Measurements from ENCODE around the gene FER. TPM values are rescaled to one million over a fixed set of nuclear protein-coding genes. Genes with fewer than 3 reads are reported as not detected.

Gene FER
- total RNA-seq, 1 donor from 2014 or later: 30.7 TPM

DNA sequence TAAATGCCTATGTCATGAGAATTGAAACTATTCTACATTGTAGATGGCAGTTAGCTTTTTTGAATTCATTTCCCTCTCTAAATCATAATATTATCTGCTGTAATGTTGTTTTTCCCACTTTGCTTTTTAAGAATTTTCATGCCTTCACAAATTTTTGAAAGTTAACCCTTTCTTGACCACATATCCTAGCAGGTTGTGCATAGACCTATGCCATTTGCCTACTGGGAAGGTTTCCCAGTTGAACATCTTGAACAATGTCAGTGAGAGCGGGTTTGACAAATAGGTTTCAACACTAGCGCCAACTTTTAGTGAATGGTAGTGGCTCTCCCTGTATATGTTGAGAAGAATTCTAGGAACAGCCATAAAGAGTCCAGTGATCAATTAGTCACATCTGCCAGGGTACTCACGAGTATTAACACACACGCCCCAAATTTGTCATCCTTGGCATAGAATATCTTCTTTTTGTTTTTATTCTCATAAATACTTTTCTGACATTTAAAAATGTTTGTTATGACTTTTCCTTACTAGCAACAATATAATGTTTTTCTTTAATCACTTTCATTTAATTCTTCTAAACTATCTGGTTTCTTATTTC lies 354.5 kb downstream of the FER start:
- TF ChIP-seq, protein P1, sequence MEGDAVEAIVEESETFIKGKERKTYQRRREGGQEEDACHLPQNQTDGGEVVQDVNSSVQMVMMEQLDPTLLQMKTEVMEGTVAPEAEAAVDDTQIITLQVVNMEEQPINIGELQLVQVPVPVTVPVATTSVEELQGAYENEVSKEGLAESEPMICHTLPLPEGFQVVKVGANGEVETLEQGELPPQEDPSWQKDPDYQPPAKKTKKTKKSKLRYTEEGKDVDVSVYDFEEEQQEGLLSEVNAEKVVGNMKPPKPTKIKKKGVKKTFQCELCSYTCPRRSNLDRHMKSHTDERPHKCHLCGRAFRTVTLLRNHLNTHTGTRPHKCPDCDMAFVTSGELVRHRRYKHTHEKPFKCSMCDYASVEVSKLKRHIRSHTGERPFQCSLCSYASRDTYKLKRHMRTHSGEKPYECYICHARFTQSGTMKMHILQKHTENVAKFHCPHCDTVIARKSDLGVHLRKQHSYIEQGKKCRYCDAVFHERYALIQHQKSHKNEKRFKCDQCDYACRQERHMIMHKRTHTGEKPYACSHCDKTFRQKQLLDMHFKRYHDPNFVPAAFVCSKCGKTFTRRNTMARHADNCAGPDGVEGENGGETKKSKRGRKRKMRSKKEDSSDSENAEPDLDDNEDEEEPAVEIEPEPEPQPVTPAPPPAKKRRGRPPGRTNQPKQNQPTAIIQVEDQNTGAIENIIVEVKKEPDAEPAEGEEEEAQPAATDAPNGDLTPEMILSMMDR (IDR thresholded peaks at IDR 0.05; ENCODE audit: unreplicated experiment): no peak
- Mint-ChIP-seq H3K36me3 (ENCODE audit: low read depth, unreplicated experiment) (no peaks in the 10 kb centered on the region), H3K27me3 (ENCODE audit: unreplicated experiment) (no peaks in the 10 kb centered on the region), H3K9me3 (ENCODE audit: unreplicated experiment) (no peaks in the 10 kb centered on the region), H3K27ac (ENCODE audit: unreplicated experiment) (no peak overlapping the region), H3K4me1 (ENCODE audit: unreplicated experiment) (peaks cover 6% of the 10 kb centered on the region), H3K4me3 (ENCODE audit: unreplicated experiment) (no peak overlapping the region)
- no peak for DNase-seq (ENCODE audit: low spot score)

DNA sequence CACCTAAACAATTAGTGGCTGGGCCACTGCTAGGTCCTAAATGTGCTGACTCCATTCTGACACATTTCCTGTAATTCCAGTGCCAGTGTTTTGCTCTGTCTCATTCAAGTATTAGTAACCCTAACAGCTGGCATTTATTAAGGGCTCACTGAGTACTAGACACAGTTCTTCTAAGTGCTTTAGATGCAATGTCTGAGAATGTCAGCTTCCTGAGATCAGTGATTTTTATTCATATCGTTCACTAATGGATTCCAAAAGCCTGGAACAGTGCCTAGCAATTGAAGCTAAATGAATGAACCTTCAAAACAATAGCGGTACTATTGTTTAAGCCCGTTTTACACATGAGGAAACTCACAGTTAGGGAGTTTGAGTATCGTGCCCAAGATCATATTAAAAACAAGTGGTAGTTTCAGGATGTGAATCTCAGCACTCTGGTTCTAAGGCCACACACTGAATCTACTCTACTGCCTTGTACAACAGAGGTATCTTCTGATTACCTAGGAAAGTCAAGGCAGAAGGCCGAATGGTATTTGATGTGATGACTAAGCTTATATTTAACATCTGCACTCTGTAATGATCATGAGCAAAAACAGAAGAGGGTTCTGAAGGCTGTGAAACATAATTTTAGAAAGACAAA lies 358.1 kb downstream of the FER start:
- no peak for DNase-seq (ENCODE audit: low spot score)
- Mint-ChIP-seq H3K27me3 (ENCODE audit: unreplicated experiment) (no peaks in the 10 kb centered on the region), H3K36me3 (ENCODE audit: low read depth, unreplicated experiment) (no peaks in the 10 kb centered on the region), H3K4me3 (ENCODE audit: unreplicated experiment) (no peak overlapping the region), H3K4me1 (ENCODE audit: unreplicated experiment) (peaks cover 6% of the 10 kb centered on the region), H3K27ac (ENCODE audit: unreplicated experiment) (no peak overlapping the region), H3K9me3 (ENCODE audit: unreplicated experiment) (no peaks in the 10 kb centered on the region)
- TF ChIP-seq, protein P1 (IDR thresholded peaks at IDR 0.05; ENCODE audit: unreplicated experiment): no peak

DNA sequence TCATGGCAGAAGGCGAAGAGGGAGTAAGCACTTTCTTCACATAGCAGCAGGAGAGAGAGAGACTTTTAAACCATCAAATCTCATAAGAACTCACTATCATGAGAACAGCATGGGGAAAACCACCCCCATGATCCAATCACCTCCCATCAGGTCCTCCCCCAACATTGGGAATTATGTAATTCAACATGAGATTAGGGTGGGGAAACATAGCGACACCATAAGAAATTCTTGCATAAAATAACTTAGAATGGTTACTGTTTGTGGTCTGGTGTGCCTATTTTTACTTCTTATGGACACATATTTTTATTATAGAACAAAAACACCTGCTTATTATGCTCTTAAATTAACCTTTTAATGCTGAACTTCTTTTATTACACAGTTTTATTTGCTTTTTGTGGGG lies 364.0 kb downstream of the FER start:
- Mint-ChIP-seq H3K4me3 (ENCODE audit: unreplicated experiment) (no peak overlapping the region), H3K36me3 (ENCODE audit: low read depth, unreplicated experiment) (no peaks in the 10 kb centered on the region), H3K27ac (ENCODE audit: unreplicated experiment) (peak overlapping the region; percentile 7), H3K27me3 (ENCODE audit: unreplicated experiment) (no peaks in the 10 kb centered on the region), H3K4me1 (ENCODE audit: unreplicated experiment) (peaks cover 3% of the 10 kb centered on the region), H3K9me3 (ENCODE audit: unreplicated experiment) (no peaks in the 10 kb centered on the region)
- TF ChIP-seq, protein P1 (IDR thresholded peaks at IDR 0.05; ENCODE audit: unreplicated experiment): no peak
- no peak for DNase-seq (ENCODE audit: low spot score)

DNA sequence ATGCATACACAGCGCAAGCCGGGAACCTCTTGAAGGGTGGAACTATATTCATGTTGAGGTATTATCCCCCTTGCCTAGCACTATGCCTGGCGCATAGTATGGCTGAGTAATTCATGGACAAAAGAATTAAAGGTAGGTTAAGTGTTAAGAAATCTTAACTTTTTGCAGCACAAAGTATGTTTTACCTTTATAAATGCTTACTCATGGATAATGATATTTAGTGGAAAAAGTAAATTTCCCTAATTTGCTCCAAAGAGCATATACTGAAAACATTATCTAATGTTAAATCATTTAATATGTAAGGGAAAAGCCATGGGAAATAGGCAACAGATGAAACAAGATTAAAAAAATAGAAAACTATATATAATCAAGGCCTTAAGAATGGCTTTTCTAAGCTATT lies 365.9 kb downstream of the FER start:
- Mint-ChIP-seq H3K27me3 (ENCODE audit: unreplicated experiment) (no peaks in the 10 kb centered on the region), H3K4me1 (ENCODE audit: unreplicated experiment) (peaks cover 3% of the 10 kb centered on the region)
- TF ChIP-seq, protein P1 (IDR thresholded peaks at IDR 0.05; ENCODE audit: unreplicated experiment): no peak

DNA sequence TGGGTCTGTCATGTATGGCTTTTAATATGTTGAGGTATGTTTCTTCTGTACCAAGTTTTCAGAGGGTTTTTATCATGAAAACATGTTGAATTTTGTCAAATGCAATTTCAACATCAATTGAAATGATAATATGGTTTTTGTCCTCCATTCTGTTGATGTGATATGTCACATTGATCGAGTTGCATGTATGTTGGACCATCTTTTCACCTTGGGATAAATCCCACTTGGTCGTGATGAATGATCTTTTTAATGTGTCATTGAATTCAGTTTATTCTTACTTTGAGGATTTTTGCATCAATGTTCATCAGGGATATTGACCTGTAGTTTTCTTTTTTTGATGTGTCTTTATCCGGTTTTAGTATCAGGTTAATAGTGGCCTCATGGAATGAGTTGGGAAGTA lies 373.5 kb downstream of the FER start:
- no peaks in the 10 kb centered on the region for H3K4me1 Mint-ChIP-seq (ENCODE audit: unreplicated experiment)
- H3K27me3 Mint-ChIP-seq (ENCODE audit: unreplicated experiment): peaks cover 2% of the 10 kb centered on the region
- no peak overlapping the region for H3K27ac Mint-ChIP-seq (ENCODE audit: unreplicated experiment)
- peaks cover 18% of the 10 kb centered on the region for H3K36me3 Mint-ChIP-seq (ENCODE audit: low read depth, unreplicated experiment)
- TF ChIP-seq, protein P1 (IDR thresholded peaks at IDR 0.05; ENCODE audit: unreplicated experiment): no peak
- H3K9me3 Mint-ChIP-seq (ENCODE audit: unreplicated experiment): peaks cover 7% of the 10 kb centered on the region
- no peak for DNase-seq (ENCODE audit: low spot score)
- H3K4me3 Mint-ChIP-seq (ENCODE audit: unreplicated experiment): no peak overlapping the region

More for the DNA sequence above, 365.9 kb downstream of the FER start:
- no peaks in the 10 kb centered on the region for H3K9me3 Mint-ChIP-seq (ENCODE audit: unreplicated experiment)
- no peak overlapping the region for H3K4me3 Mint-ChIP-seq (ENCODE audit: unreplicated experiment)
- H3K27ac Mint-ChIP-seq (ENCODE audit: unreplicated experiment): no peak overlapping the region
- no peak for DNase-seq (ENCODE audit: low spot score)
- H3K36me3 Mint-ChIP-seq (ENCODE audit: low read depth, unreplicated experiment): no peaks in the 10 kb centered on the region
